GM18873 (cell line): ENCODE measurements around the gene OCA2.

Experiments
- ATAC-seq: cut with Tn5 transposase; IDR thresholded peaks from one replicate; pipeline ENCODE4 v1.9.1; 2021; ENCODE audit warnings: mild to moderate bottlenecking, moderate library complexity, moderate number of reproducible peaks; ENCODE audit not compliant: unreplicated experiment, low FRiP score

Gene OCA2

GRCh38 chr15:28105793-28106192 lies 6.7 kb upstream of the OCA2 start:
- ATAC-seq: no peak

DNA sequence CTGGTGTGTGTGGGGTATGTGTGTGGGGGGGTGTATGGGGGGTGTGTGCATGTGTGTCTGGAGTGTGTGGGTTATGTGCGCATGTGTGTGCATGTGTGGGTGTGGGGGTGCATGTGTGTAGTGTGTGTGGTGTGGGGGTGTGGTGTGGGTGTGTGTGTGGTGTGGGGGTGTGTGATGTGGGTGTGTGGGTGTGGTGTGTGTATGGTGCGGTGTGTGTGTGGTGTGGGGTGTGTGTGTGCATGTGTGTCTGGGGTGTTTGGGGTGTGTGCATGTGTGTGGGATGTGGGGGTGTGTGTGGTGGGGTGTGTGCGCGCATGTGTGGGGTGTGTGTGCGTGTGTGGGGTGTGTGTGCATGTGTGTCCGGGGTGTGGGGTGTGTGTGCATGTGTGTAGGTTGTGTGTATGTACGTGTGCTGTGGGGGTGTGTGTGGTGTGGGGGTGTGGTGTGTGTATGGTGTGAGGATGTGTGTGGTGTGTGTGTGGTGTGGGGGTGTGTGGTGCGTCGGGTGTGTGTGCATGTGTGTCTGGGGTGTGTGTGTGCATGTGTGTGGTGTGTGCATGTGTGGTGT lies 6.2 kb upstream of the OCA2 start:
- ATAC-seq: no peak

- no peak for ATAC-seq
Measured at GRCh38 chr15:28104326-28104725, 5.2 kb upstream of the OCA2 start.

DNA sequence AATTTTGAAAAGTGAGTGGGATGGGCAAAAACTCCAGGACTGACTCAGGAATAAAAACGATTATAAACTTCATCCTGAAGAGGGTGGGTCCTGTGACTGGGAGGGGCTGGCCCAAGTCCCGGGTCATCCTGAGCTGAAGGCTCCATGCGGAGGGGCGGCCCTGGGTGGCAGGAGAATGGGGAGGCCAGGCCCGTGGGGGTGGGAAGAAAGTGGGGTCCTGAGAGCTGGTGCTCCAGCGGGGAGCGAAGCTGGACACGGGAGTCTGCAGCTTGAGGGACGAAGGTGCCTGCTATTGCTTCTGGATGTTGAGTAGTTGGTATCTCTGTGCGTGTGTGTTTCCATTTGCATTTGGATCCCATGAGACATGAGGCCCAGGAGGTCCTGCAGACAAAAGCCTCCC lies 4.7 kb upstream of the OCA2 start:
- no peak for ATAC-seq

DNA sequence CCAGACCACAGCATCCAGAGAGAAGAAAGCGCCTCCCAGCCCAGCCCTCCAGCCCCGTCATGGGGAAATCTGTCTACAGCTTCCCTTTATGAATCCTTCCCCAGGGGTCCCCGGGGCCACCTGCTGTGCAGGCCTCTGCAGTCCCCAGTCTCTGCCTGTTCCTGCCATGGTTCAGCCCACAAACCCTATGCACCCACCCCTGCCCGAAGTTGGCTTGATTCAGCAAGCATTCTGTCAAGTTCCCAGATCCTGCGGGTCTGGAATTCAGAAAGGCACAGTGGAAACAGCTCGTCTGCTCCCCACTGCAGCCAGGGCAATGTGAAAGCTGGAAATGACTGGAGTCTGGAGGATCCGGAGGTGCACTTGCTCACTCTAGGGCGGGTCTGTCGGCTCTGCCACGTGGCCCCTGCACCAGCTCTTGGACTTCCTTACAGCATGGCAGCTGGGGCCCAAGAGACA lies 2.9 kb upstream of the OCA2 start:
- ATAC-seq: no peak

DNA sequence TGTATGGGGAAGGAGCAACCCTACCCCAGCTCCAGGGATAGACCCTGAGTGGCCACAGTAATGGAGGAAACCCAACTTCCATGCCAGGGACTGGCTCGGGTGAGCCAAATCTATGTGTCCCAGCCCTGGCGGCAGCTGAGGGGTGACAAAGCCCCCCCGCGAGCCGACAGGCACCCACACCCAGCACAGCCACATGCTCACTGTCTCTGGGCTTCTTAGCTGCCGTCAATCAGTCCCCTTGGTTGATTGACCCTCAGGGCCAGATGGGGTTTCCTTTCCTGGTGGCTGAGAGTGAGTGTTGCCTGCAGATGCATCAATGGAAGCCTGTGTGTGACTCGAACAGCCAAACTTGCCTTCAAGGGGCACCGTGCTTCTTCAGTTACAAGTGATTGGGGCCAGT lies 2.1 kb upstream of the OCA2 start:
- no peak for ATAC-seq

DNA sequence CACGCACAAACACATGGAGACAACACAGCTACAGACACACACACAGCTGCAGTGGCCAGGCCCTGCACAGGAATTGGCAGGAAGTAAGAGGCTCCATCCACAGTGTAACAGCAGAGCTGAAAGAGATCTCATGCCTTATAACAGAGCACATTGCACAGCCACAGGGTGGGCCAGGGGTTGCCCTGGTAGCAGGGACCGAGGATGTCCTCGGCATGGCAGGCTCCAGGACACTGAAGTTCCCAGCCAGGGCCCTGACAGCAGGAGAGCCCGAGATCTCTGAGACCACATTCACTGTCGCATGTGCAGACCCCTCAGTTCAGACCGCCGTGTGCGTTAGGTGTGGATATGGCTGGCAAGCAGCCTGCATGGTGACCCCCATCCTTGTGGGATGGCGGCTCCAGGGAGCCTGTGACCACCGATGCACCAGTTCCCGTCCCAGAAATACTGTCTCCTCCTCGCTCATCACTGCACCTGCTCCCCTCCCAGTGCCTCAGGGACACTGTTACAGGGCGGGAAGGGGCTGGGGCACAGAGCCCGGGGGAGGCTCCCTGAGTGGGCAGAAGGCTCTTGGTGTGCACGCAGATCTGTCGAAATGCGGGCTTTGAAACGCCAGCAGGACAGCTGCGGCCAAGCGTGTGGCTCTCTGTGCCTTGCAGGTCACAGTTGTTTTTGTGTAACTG lies 1.5 kb upstream of the OCA2 start:
- ATAC-seq: no peak

- ATAC-seq: no peak
Measured at GRCh38 chr15:28099555-28100140, 533 bp upstream of the OCA2 start.

DNA sequence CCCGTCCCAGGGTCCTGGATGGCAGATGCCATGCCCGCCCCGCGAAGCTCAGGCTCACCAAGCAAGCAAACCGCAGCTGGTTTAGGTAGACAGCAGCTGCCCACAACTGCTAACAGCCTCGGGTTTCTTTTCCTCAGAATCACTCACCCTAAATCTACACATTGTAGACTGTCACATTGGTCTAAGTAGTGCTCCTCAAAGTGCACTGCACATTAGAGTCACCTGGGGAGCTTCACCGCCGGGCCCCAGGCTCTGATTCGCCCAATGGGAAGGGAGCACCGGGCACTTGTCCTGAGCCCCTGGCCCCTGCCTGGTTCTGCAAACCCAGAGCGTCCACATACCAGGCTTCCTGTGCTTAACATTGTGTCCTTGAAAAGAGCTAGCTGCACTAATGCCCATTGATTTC lies 752 bp downstream of the OCA2 start:
- no peak for ATAC-seq

GRCh38 chr15:28097656-28098359 lies 1.3 kb downstream of the OCA2 start:
- no peak for ATAC-seq

GRCh38 chr15:28096670-28097431 lies 2.3 kb downstream of the OCA2 start:
- no peak for ATAC-seq

DNA sequence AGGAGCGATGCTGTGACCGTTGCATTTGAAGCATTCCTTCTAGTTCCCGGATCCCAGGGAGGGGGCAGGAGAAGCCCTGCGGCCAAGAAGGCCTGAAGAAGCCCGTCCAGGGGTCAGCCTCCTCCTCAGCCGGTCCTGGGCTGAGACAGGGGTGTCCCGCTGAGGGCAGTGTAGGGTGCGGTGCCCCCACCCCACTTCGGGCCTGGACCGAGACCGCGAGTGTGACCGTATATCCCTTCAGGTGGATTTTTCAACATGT lies 2.8 kb downstream of the OCA2 start:
- ATAC-seq: no peak

GRCh38 chr15:28094732-28095521 lies 4.2 kb downstream of the OCA2 start:
- no peak for ATAC-seq

- ATAC-seq: no peak
Measured at GRCh38 chr15:28093752-28094535, 5.2 kb downstream of the OCA2 start.

- no peak for ATAC-seq
Measured at GRCh38 chr15:28091313-28091712, 7.8 kb downstream of the OCA2 start.

GRCh38 chr15:28086175-28086703 lies 12.9 kb downstream of the OCA2 start:
- peak; percentile 85 for ATAC-seq

DNA sequence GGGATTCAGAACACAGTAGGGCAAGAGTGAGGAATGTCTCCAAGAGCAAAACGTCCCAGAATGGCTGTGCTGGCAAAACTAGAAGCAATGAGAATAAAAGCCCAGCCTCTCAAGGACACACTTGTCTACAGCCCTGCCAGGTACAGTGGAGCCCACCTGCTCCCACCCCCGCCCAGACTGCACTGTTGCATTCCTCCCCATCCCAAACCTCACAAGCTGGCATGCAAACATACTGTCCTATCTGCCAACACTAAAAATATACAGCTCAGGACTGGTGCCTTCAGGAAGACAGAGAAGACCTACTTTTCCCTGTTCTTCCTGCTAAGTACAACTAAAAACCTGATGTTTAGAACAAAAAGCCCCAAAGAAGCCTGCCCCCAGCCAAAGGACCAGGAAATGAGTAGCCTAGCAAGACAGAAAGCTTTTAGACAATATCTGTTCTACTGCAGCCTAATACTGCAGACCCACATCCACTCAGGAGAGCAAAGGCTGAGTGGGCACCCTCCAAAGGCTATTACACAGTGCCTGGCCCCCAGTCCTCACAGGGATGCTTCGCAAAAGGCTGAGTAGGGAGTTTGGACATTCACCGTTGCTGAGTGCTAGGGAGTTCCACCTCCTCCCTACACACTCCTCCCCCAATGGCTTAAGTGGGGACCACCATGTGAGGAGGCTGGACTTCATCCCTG lies 13.5 kb downstream of the OCA2 start:
- ATAC-seq: no peak

GRCh38 chr15:28084547-28084946 lies 14.6 kb downstream of the OCA2 start:
- ATAC-seq: no peak
